Heart right ventricle (tissue), 16 donors: ENCODE data around the gene MYO3B. TPM values are rescaled to one million over a fixed set of nuclear protein-coding genes. Genes with fewer than 3 reads are reported as not detected.

Experiments
- ATAC-seq, 8 donors: fragments of 200-7000 bp; cut with Tn5 transposase; one replicate each; pipeline ENCODE4 v1.9.1; 2020; ENCODE audit warnings: mild to moderate bottlenecking in 8 of 8, moderate library complexity in 8 of 8, moderate number of reproducible peaks in 1 of 8
- DNase-seq, 2 donors: peaks; one replicate each; pipeline ENCODE4 v3.0.0-alpha.2; 2020
- H3K27ac ChIP-seq, 10 donors: fragments of 200-600 bp; sonication (generic) in 2 of 10; one replicate each; pipeline versions ENCODE4 v1.5.0 to v1.8.0; 2020 to 2022; ENCODE audit warnings: mild to moderate bottlenecking in 3 of 10
- H3K27me3 ChIP-seq, 7 donors: fragments of 200-600 bp; one replicate each; pipeline ENCODE4 v1.8.0; 2021 to 2022; ENCODE audit warnings: mild to moderate bottlenecking in 2 of 7
- H3K36me3 ChIP-seq, 9 donors: fragments of 200-600 bp; sonication (generic) in 1 of 9; one replicate each; pipeline versions ENCODE4 v1.5.0 to v1.8.0; 2020 to 2022; ENCODE audit warnings: mild to moderate bottlenecking in 2 of 9
- H3K4me1 ChIP-seq, 9 donors: fragments of 200-600 bp; sonication (generic) in 1 of 9; one replicate each; pipeline versions ENCODE4 v1.5.0 to v1.8.0; 2020 to 2022; ENCODE audit warnings: mild to moderate bottlenecking in 4 of 9
- H3K4me3 ChIP-seq, 10 donors: fragments of 200-600 bp; sonication (generic) in 2 of 10; one replicate each; pipeline versions ENCODE4 v1.5.0 to v1.8.0; 2020 to 2022; ENCODE audit warnings: mild to moderate bottlenecking in 7 of 10, moderate library complexity in 2 of 10
- H3K9me3 ChIP-seq, 11 donors: fragments of 200-600 bp in 10 of 11; sonication (generic) in 2 of 11; one replicate each; pipeline versions ENCODE4 v1.5.0 to v1.8.0; 2013 to 2022; ENCODE audit warnings: mild to moderate bottlenecking in 2 of 11, control low read depth in 1 of 11, moderate library complexity in 1 of 11
- WGBS, 2 donors: extraction: QIAGEN DNeasy Blood & Tissue Kit; methylation state at CpG; one replicate each; pipeline ENCODE4 v1.1.7; 2013; ENCODE audit warnings: inconsistent platforms in 1 of 2; 5-methylcytosine and 5-hydroxymethylcytosine counted together
- intact Hi-C, 10 donors: fragments of 100-400 bp; cut with DNase I; formaldehyde crosslinking; loops; one replicate each; pipeline versions ENCODE4 v1.11.1 to v1.14.2; 2022
- polyA plus RNA-seq, 2 donors: library from polyadenylated mRNA; stranded (reverse); fragments of 200-250 nt; gene quantifications; one replicate each; pipeline ENCODE4 v1.2.3, GENCODE V29; 2013
- total RNA-seq, 10 donors: library from RNA; stranded (reverse); fragmentation: NEBNext Ultra II Directional in 3 of 10; extraction: Animal tissue kit (Norgen Biotek cat#: 25700) in 3 of 10; gene quantifications; one replicate each; pipeline versions ENCODE4 v1.2.1 to v1.2.4, GENCODE V29; 2021 to 2023
- TF ChIP-seq, protein P1 (sequence below), 9 donors: fragments of 200-600 bp; sonication (generic) in 2 of 9; IDR thresholded peaks; one replicate each; pipeline versions ENCODE4 v1.5.0 to v1.8.0; 2021 to 2022; ENCODE audit warnings: antibody characterized with exemption in 9 of 9, mild to moderate bottlenecking in 5 of 9, moderate library complexity in 1 of 9
- donor health status: Arrhythmogenic right ventricular cardiomyopathy.
- donor health status: ischemic (EF 13 %, LVEDD 7.1; RV severe dilation, severe dysfunction).
- donor health status: healthy with polysubstance abuse.
- donor health status: DM: no; HTN: yes; CAD: no.
- donor health status: DM: no; HTN: no; CAD: no.
- donor health status: ischemic (EF 25% LVEDD 6.9; RV normal size, moderate dysfunction).
- donor health status: ischemic (EF 25% LVEDD 5.7; RV mildly dilated, moderate dysfunction).
- donor health status: healthy.
- donor health status: DM: yes; HTN: yes; CAD: no.
- donor health status: Ischemic cardiomyopathy.
- donor health status: ischemic (EF 35%, LVEDD 5.7; RV mildly dilated, moderate dysfunction).
- donor health status: nonischemic (EF 11% LVEDD 7.7; RV severe dilation, severe dysfunction).
- donor health status: DM: yes; HTN: yes; CAD: no.
- donor health status: PGD.
- donor health status: ischemic (EF 29% LVEDD 5.4; RV normal size, mild dysfunction).
- donor health status: nonischemic (EF 23%, LVEDD 6.1; RV moderate dilation, normal function).

Gene MYO3B
- total and polyA plus RNA-seq, 12 donors, result 0.05 to 0.21 (median 0.09) TPM; not detected in 8

- H3K9me3 ChIP-seq, result peaks cover 0 to 15% (median 0%) of the 10 kb centered on the region in 11 donors
- peaks cover 0 to 8% (median 0%) of the 10 kb centered on the region in 7 donors for H3K27me3 ChIP-seq
- 91 to 94% methylated on average over 3 of the region's 3 CpGs for WGBS, 2 donors
- DNase-seq (no peak), ATAC-seq (no peak)
- no peak overlapping the region for H3K4me3 ChIP-seq
- no peaks in the 10 kb centered on the region for H3K4me1 ChIP-seq
- TF ChIP-seq, protein P1, sequence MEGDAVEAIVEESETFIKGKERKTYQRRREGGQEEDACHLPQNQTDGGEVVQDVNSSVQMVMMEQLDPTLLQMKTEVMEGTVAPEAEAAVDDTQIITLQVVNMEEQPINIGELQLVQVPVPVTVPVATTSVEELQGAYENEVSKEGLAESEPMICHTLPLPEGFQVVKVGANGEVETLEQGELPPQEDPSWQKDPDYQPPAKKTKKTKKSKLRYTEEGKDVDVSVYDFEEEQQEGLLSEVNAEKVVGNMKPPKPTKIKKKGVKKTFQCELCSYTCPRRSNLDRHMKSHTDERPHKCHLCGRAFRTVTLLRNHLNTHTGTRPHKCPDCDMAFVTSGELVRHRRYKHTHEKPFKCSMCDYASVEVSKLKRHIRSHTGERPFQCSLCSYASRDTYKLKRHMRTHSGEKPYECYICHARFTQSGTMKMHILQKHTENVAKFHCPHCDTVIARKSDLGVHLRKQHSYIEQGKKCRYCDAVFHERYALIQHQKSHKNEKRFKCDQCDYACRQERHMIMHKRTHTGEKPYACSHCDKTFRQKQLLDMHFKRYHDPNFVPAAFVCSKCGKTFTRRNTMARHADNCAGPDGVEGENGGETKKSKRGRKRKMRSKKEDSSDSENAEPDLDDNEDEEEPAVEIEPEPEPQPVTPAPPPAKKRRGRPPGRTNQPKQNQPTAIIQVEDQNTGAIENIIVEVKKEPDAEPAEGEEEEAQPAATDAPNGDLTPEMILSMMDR (IDR thresholded peaks at IDR 0.05), result no peak
- no peak overlapping the region for H3K27ac ChIP-seq
- intact Hi-C loops, result no loop called here
- H3K36me3 ChIP-seq, result no peaks in the 10 kb centered on the region
These were observed 119.5 kb downstream of the MYO3B start for GRCh38 chr2:170297496-170297895.

DNA sequence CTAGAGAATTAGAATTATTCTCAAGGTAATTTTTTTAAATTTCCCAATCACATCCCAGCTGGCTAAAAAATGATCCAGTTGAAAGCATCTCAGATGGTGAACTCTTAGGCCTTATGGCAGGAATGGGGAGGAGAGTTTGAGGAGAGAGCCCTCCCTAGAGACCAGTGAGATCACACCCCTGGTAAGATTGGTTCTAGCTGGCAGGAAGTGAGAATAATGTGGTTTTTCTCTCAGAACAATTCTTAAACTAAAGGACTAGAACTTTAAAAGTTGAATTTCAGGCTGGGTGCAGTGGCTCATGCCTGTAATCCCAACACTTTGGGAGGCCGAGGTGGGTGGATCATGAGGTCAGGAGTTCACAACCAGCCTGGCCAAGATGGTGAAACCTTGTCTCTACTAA lies 120.2 kb downstream of the MYO3B start:
- no peak for ATAC-seq
- no peak for DNase-seq
- H3K27ac ChIP-seq, result no peak overlapping the region
- no peaks in the 10 kb centered on the region for H3K4me1 ChIP-seq
- H3K36me3 ChIP-seq, result no peaks in the 10 kb centered on the region
- no peak overlapping the region for H3K4me3 ChIP-seq
- H3K9me3 ChIP-seq, result peaks cover 0 to 15% (median 0%) of the 10 kb centered on the region in 11 donors
- TF ChIP-seq, protein P1 (IDR thresholded peaks at IDR 0.05), result no peak
- WGBS, 2 donors, result 80 to 89% methylated on average over 1 of the region's 1 CpG
- intact Hi-C loops, result no loop called here
- H3K27me3 ChIP-seq, result peaks cover 0 to 8% (median 0%) of the 10 kb centered on the region in 7 donors

GRCh38 chr2:170298861-170299429 lies 121.0 kb downstream of the MYO3B start:
- intact Hi-C loops, result no loop called here
- H3K27me3 ChIP-seq, result peaks cover 0 to 8% (median 0%) of the 10 kb centered on the region in 7 donors
- H3K4me1 ChIP-seq, result no peaks in the 10 kb centered on the region
- no peak overlapping the region for H3K4me3 ChIP-seq
- ATAC-seq (no peak), DNase-seq (no peak)
- no peak overlapping the region for H3K27ac ChIP-seq
- H3K36me3 ChIP-seq, result no peaks in the 10 kb centered on the region
- TF ChIP-seq, protein P1 (IDR thresholded peaks at IDR 0.05), result no peak
- peaks cover 0 to 15% (median 0%) of the 10 kb centered on the region in 11 donors for H3K9me3 ChIP-seq

- H3K4me1 ChIP-seq, result no peaks in the 10 kb centered on the region
- no peaks in the 10 kb centered on the region for H3K36me3 ChIP-seq
- DNase-seq (no peak), ATAC-seq (no peak)
- TF ChIP-seq, protein P1 (IDR thresholded peaks at IDR 0.05), result no peak
- no peak overlapping the region for H3K27ac ChIP-seq
- intact Hi-C loops, result no loop called here
- peaks cover 0 to 4% (median 0%) of the 10 kb centered on the region in 11 donors for H3K9me3 ChIP-seq
- H3K4me3 ChIP-seq, result no peak overlapping the region
- 81 to 91% methylated on average over 1 of the region's 1 CpG for WGBS, 2 donors
- H3K27me3 ChIP-seq, result peaks cover 0 to 17% (median 4%) of the 10 kb centered on the region in 7 donors
These were observed 123.0 kb downstream of the MYO3B start for GRCh38 chr2:170300993-170301392.
